Tibial artery (tissue), 4 donors: ENCODE measurements around the gene AQP4.

ENCODE experiments used
- DNase-seq, 2 donors: peaks; one replicate each; pipeline ENCODE4 v3.0.0-alpha.2; 2019
- H3K27ac ChIP-seq, 2 donors: fragments of 200-600 bp; sonication (generic) in 1 of 2; 1 replicate in 1 of 2; 2 replicates in 1 of 2; pipeline ENCODE4 v1.5.1; 2018 to 2019; ENCODE audit warnings: mild to moderate bottlenecking in 1 of 2
- H3K27me3 ChIP-seq, 2 donors: fragments of 200-600 bp; sonication (generic) in 1 of 2; one replicate each; pipeline versions ENCODE4 v1.5.1 to v1.6.0; 2016 to 2019
- H3K36me3 ChIP-seq, 3 donors: fragments of 200-600 bp; sonication (generic) in 2 of 3; one replicate each; pipeline ENCODE4 v1.5.1; 2016 to 2019; ENCODE audit warnings: mild to moderate bottlenecking in 2 of 3
- H3K4me1 ChIP-seq, 4 donors: fragments of 200-600 bp; sonication (generic) in 2 of 4; 1 replicate in 3 of 4; 2 replicates in 1 of 4; pipeline ENCODE4 v1.5.1; 2016 to 2019
- H3K4me3 ChIP-seq, 2 donors: fragments of 200-600 bp; sonication (generic) in 1 of 2; 1 replicate in 1 of 2; 2 replicates in 1 of 2; pipeline ENCODE4 v1.5.1; 2018 to 2019; ENCODE audit warnings: mild to moderate bottlenecking in 2 of 2
- H3K9me3 ChIP-seq, 3 donors: fragments of 200-600 bp; sonication (generic) in 1 of 3; one replicate each; pipeline ENCODE4 v1.5.1; 2016 to 2019
- intact Hi-C: fragments of 100-400 bp; cut with DNase I; formaldehyde crosslinking; loops from one replicate; pipeline ENCODE4 v1.15.0; 2023; ENCODE audit warnings: low total_unique reads
- TF ChIP-seq, protein P1 (sequence below), 2 experiments: fragments of 200-600 bp in 1 of 2; fragments of 450-650 bp in 1 of 2; IDR thresholded peaks; one replicate each; pipeline ENCODE4 v1.5.1; 2017 to 2019; ENCODE audit warnings: antibody characterized with exemption in 2 of 2, mild to moderate bottlenecking in 1 of 2, moderate library complexity in 1 of 2

Gene AQP4

GRCh38 chr18:26819046-26819445 is 46.5 kb downstream of the AQP4 start:
- H3K36me3 ChIP-seq, result no peaks in the 10 kb centered on the region
- TF ChIP-seq, protein P1, sequence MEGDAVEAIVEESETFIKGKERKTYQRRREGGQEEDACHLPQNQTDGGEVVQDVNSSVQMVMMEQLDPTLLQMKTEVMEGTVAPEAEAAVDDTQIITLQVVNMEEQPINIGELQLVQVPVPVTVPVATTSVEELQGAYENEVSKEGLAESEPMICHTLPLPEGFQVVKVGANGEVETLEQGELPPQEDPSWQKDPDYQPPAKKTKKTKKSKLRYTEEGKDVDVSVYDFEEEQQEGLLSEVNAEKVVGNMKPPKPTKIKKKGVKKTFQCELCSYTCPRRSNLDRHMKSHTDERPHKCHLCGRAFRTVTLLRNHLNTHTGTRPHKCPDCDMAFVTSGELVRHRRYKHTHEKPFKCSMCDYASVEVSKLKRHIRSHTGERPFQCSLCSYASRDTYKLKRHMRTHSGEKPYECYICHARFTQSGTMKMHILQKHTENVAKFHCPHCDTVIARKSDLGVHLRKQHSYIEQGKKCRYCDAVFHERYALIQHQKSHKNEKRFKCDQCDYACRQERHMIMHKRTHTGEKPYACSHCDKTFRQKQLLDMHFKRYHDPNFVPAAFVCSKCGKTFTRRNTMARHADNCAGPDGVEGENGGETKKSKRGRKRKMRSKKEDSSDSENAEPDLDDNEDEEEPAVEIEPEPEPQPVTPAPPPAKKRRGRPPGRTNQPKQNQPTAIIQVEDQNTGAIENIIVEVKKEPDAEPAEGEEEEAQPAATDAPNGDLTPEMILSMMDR (IDR thresholded peaks at IDR 0.05), result no peak
- H3K9me3 ChIP-seq, result peaks cover 0 to 12% (median 3%) of the 10 kb centered on the region in 3 donors
- no peak overlapping the region for H3K4me3 ChIP-seq
- no peaks in the 10 kb centered on the region for H3K27me3 ChIP-seq
- no peak for DNase-seq
- intact Hi-C loops, result no loop called here
- H3K4me1 ChIP-seq, result no peaks in the 10 kb centered on the region
- no peak overlapping the region for H3K27ac ChIP-seq

DNA sequence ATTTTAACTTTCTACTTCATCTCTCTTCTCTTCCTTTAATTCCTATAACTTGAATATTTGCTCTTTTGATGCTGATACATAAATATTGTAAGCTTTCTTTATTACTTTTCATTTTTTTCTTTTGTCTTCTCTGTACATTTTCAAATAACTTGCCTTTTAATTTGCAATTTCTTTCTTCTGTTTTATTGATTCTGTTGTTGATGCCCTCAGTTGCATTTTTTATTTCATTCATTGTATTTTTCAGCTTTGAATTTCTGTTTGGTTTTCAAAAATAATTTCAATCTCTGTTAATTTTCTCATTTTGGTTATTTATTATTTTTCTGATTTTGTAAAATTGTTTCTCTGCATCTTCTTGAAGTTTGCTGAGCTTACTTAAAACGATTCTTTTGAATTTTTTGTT is 47.0 kb downstream of the AQP4 start:
- Histone ChIP-seq H3K4me3 (no peak overlapping the region), H3K36me3 (no peaks in the 10 kb centered on the region), H3K9me3 (peaks cover 0 to 12% (median 3%) of the 10 kb centered on the region in 3 donors), H3K27me3 (no peaks in the 10 kb centered on the region), H3K27ac (no peak overlapping the region), H3K4me1 (no peaks in the 10 kb centered on the region)
- no peak for DNase-seq
- TF ChIP-seq, protein P1 (IDR thresholded peaks at IDR 0.05), result no peak
- intact Hi-C loops, result no loop called here

DNA sequence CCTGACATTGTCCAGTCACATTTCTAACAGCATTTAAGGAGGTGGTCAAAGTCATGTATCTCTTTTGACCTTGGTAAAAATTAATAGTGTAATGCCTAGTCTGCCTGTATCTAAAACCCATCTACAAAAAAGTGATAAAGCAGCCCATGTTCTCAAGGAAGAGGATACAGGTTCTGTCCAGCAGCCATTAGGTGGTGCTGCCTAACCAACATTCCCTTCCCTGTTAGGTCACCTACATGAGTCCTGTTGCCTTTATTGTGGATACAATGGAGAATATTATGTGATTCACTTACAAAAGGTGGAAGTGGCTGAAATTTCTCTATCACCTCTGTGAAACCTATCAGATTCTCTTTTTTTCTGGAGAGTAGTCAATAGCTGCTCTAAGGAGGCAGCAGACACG is 52.5 kb downstream of the AQP4 start:
- DNase-seq, result no peak
- no peaks in the 10 kb centered on the region for H3K36me3 ChIP-seq
- H3K4me3 ChIP-seq, result no peak overlapping the region
- peaks cover 0 to 4% (median 0%) of the 10 kb centered on the region in 3 donors for H3K9me3 ChIP-seq
- H3K4me1 ChIP-seq, result no peaks in the 10 kb centered on the region
- TF ChIP-seq, protein P1 (IDR thresholded peaks at IDR 0.05), result peak in 1 of 2 experiments; percentile 18
- H3K27ac ChIP-seq, result no peak overlapping the region
- H3K27me3 ChIP-seq, result no peaks in the 10 kb centered on the region
- intact Hi-C loops, result no loop called here

- Histone ChIP-seq H3K4me3 (no peak overlapping the region), H3K36me3 (no peaks in the 10 kb centered on the region), H3K27ac (no peak overlapping the region), H3K27me3 (no peaks in the 10 kb centered on the region), H3K4me1 (no peaks in the 10 kb centered on the region), H3K9me3 (peaks cover 0 to 4% (median 0%) of the 10 kb centered on the region in 3 donors)
- intact Hi-C loops, result no loop called here
- DNase-seq, result no peak
- TF ChIP-seq, protein P1 (IDR thresholded peaks at IDR 0.05), result no peak
Observed at GRCh38 chr18:26812462-26812861, 53.0 kb downstream of the AQP4 start.

- H3K4me1 ChIP-seq, result no peaks in the 10 kb centered on the region
- no peak for DNase-seq
- TF ChIP-seq, protein P1 (IDR thresholded peaks at IDR 0.05), result no peak
- no peaks in the 10 kb centered on the region for H3K36me3 ChIP-seq
- intact Hi-C loops, result no loop called here
- no peak overlapping the region for H3K4me3 ChIP-seq
- no peaks in the 10 kb centered on the region for H3K27me3 ChIP-seq
- no peak overlapping the region for H3K27ac ChIP-seq
- H3K9me3 ChIP-seq, result no peaks in the 10 kb centered on the region
Observed at GRCh38 chr18:26809346-26809745, 56.2 kb downstream of the AQP4 start.

DNA sequence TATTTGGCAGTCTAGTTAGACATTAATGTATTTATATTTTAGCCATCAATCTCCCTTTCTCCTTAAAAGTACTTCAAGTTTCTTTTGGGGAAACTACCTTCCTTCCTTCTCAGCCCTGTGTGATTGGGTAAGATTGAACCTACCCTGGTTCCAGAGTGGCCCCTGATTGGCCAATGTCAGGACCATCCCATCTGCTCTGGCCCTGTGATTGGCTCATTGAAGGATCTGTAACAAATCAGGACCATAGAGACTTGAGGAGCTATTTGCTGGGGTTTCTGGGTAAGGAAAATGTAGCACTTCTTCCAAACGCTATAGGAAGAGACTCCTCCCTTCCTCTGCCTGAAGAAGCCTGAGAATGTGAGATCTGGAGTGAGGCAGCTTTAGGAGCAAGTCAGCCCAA is 59.3 kb downstream of the AQP4 start:
- no peaks in the 10 kb centered on the region for H3K9me3 ChIP-seq
- H3K4me3 ChIP-seq, result no peak overlapping the region
- no peak for DNase-seq
- H3K27me3 ChIP-seq, result no peaks in the 10 kb centered on the region
- H3K27ac ChIP-seq, result no peak overlapping the region
- intact Hi-C loops, result no loop called here
- no peaks in the 10 kb centered on the region for H3K36me3 ChIP-seq
- no peaks in the 10 kb centered on the region for H3K4me1 ChIP-seq
- TF ChIP-seq, protein P1 (IDR thresholded peaks at IDR 0.05), result no peak
